H1 (cell line): Measurements from ENCODE around the gene SIGLECL1. TPM values are rescaled to one million over a fixed set of nuclear protein-coding genes. Genes with fewer than 3 reads are reported as not detected.

Source experiments
- ASH2L ChIP-seq: fragments of 200-600, 300-600 bp; sonication (generic); IDR thresholded peaks from one replicate; pipeline ENCODE4 v1.7.1; 2017; ENCODE audit warnings: low read length
- CBX5 ChIP-seq: fragments of 300-800, 300-1000 bp; sonication (generic); IDR thresholded peaks from 2 replicates; pipeline ENCODE4 v1.7.1; 2016; ENCODE audit warnings: antibody characterized with exemption, low read length, low read depth
- HDAC2 ChIP-seq, 2 experiments: fragments of 300-600 bp in 1 of 2; sonication (generic) in 1 of 2; IDR thresholded peaks; 2 replicates each; pipeline ENCODE4 v1.6.1; 2011 to 2012; ENCODE audit warnings: low read depth in 2 of 2, low read length in 2 of 2, mild to moderate bottlenecking in 2 of 2, moderate library complexity in 2 of 2, borderline replicate concordance in 1 of 2, inconsistent platforms in 1 of 2
- polyA plus RNA-seq, 7 experiments: library from polyadenylated mRNA; depleted of rRNA in 3 of 7; stranded (reverse) in 5 of 7; unstranded in 2 of 7; fragments of >200 nt in 5 of 7; fragments of 200-250 nt in 2 of 7; gene quantifications; 1 replicate in 5 of 7; 2 replicates in 1 of 7; 4 replicates in 1 of 7; pipeline versions ENCODE4 v1.2.1 to v1.2.3, GENCODE V29; 2011 to 2013; ENCODE audit warnings: missing spikeins in 2 of 7, mixed read lengths in 2 of 7
- total RNA-seq: library from RNA; stranded (reverse); fragmentation: NEBNext Ultra II Directional; extraction: Animal tissue kit (Norgen Biotek cat#: 25700); gene quantifications from 2 replicates; pipeline ENCODE4 v1.2.1, GENCODE V29; 2021

The SIGLECL1 gene
- total and polyA plus RNA-seq, 2 of the 8 experiments (the other 6 are each of a cell fraction or from before 2014, with no cell fraction given) = not detected

GRCh38 chr19:51220996-51221395 is 29.9 kb upstream of the SIGLECL1 start (continued):
- TF ChIP-seq HDAC2 (IDR thresholded peaks at IDR 0.05; ENCODE audit: borderline replicate concordance in 1 of 2, low read depth in 2 of 2, low read length in 2 of 2) (no peak), CBX5 (no peak), ASH2L (no peak)
- TF ChIP-seq, all 59 proteins: peak for 0
